Colonic mucosa (tissue), 4 donors: ENCODE measurements around the gene PTGR2. TPM values are rescaled to one million over a fixed set of nuclear protein-coding genes. Genes with fewer than 3 reads are reported as not detected.
"Not testable (repeated sequence)": the region's sequence is repeated elsewhere in the genome, so short reads cannot be mapped to it uniquely, and the experiment has no call there.

ENCODE experiments used
- DNase-seq: peaks from one replicate; pipeline ENCODE4 v3.0.0-alpha.2; 2020
- H3K27ac ChIP-seq: fragments of 200-600 bp; one replicate; pipeline ENCODE4 v1.8.0; 2021
- H3K27me3 ChIP-seq: fragments of 200-600 bp; one replicate; pipeline ENCODE4 v1.8.0; 2021
- H3K36me3 ChIP-seq: fragments of 200-600 bp; one replicate; pipeline ENCODE4 v1.8.0; 2021
- H3K4me1 ChIP-seq: fragments of 200-600 bp; one replicate; pipeline ENCODE4 v1.8.0; 2021; ENCODE audit warnings: mild to moderate bottlenecking
- H3K4me3 ChIP-seq: fragments of 200-600 bp; one replicate; pipeline ENCODE4 v1.8.0; 2021
- H3K9ac ChIP-seq, 2 donors: one replicate each; pipeline ENCODE4 v1.7.0; 2013; ENCODE audit warnings: control low read depth in 2 of 2, low read depth in 2 of 2, low read length in 2 of 2
- H3K9me3 ChIP-seq: fragments of 200-600 bp; one replicate; pipeline ENCODE4 v1.8.0; 2021
- intact Hi-C: fragments of 100-400 bp; cut with DNase I; formaldehyde crosslinking; loops from one replicate; pipeline ENCODE4 v1.14.1; 2022
- total RNA-seq, 2 donors: library from RNA; stranded (reverse); fragmentation: NEBNext Ultra II Directional in 1 of 2; extraction: Animal tissue kit (Norgen Biotek cat#: 25700) in 1 of 2; gene quantifications; one replicate each; pipeline ENCODE4 v1.2.1, GENCODE V29; 2021
- TF ChIP-seq, protein P1 (sequence below): fragments of 200-600 bp; IDR thresholded peaks from one replicate; pipeline ENCODE4 v1.8.0; 2022; ENCODE audit warnings: antibody characterized with exemption, mild to moderate bottlenecking
- donor health status: healthy.
- donor health status: DM: no; HTN: no; CAD: no.
- donor health status: DM: no; HTN: no; CAD: no.

Gene PTGR2
- total RNA-seq, 2 donors from 2014 or later: 8.8 to 20.9 TPM

DNA sequence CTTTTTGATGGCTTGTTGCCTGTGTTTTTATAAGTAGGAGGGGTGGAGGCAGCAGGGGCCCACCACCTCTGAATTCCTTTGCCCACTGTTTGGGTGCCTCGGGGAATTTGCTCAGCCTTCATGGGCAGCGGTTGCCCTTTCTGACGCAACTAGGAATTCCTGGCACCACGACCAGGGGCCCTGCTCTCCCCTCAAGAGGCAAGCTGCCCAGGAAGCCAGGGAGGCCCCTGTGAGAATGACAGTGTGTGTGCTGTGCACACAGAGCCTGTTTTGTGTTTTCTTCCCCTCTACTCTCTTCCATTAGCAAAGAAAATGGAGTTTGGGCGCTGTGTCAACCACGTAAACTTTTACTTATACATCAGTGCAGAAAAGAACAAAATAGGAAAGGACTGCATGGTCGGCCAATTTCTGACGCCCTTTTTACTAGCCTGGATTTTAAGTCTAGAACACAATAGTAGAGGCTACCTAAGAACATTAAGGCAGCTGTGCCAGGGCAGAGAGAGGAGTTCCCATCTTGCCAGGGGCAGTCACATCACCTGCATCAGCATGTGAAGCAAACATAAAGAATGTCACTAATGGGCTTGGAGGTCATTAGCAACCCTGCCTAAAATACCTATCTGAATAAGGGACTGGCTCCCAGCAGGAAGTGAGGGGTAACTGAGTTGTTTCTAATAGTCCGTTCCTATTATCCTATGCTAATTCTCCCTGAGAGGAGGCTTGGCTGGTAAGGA, 17.9 kb upstream of the PTGR2 start:
- Histone ChIP-seq H3K27ac (no peak overlapping the region), H3K9ac (no peak overlapping the region), H3K4me1 (no peaks in the 10 kb centered on the region), H3K36me3 (no peaks in the 10 kb centered on the region), H3K4me3 (no peak overlapping the region), H3K27me3 (no peaks in the 10 kb centered on the region), H3K9me3 (no peaks in the 10 kb centered on the region)
- TF ChIP-seq, protein P1, sequence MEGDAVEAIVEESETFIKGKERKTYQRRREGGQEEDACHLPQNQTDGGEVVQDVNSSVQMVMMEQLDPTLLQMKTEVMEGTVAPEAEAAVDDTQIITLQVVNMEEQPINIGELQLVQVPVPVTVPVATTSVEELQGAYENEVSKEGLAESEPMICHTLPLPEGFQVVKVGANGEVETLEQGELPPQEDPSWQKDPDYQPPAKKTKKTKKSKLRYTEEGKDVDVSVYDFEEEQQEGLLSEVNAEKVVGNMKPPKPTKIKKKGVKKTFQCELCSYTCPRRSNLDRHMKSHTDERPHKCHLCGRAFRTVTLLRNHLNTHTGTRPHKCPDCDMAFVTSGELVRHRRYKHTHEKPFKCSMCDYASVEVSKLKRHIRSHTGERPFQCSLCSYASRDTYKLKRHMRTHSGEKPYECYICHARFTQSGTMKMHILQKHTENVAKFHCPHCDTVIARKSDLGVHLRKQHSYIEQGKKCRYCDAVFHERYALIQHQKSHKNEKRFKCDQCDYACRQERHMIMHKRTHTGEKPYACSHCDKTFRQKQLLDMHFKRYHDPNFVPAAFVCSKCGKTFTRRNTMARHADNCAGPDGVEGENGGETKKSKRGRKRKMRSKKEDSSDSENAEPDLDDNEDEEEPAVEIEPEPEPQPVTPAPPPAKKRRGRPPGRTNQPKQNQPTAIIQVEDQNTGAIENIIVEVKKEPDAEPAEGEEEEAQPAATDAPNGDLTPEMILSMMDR: no peak
- intact Hi-C loops: no loop called here
- no peak for DNase-seq

DNA sequence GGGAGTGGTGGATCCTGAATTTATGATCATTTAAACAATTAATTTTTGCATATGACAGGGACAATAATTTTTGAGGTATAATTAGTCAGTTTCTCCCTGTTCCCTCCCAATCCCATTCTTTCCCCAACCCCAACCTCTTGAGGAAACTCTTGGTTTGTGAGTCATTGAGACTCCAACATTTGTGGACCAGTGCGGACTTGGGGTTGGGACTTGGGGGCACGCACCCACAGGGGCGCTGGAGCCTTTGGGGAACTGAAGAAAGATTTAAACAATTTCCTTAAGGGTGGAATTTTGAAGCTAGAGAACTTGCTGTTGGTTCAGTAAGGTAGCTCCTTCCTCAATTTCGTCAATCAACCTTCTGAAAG, 17.4 kb upstream of the PTGR2 start:
- TF ChIP-seq, protein P1: no peak
- no peak overlapping the region for H3K4me3 ChIP-seq
- H3K4me1 ChIP-seq: no peaks in the 10 kb centered on the region
- H3K27ac ChIP-seq: no peak overlapping the region
- no peak for DNase-seq
- H3K9me3 ChIP-seq: no peaks in the 10 kb centered on the region
- H3K27me3 ChIP-seq: no peaks in the 10 kb centered on the region
- H3K9ac ChIP-seq: no peak overlapping the region
- intact Hi-C loops: no loop called here
- H3K36me3 ChIP-seq: no peaks in the 10 kb centered on the region

DNA sequence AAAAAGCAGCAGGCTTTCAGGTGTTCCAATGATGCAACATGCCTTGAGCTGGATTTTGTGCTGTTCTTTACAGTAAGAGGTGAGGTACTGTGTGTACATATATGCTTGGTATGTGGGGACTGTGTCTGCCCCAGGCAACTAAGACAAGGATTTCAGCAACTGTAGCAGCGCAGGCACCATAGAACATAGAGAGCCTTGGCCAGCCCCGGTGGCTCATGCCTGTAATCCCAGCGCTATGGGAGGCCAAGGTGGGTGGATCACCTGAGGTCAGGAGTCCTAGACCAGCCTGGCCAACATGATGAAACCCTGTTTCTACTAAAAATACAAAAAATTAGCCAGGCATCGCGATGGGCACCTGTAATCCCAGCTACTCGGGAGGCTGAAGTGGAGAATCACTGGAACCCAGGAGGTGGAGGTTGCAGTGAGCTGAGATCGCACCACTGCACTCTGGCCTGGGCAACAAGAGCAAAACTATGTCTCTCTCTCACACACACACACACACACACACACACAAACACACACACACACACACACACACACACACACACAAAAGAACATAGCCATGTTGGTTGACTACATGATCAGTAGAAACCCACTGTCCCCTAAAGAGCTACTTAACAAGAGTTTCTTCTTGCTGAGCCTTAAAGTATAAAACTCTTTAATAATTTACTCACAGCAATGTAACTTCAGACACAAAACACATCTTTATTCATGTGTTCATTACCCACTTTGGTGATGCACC, 13.2 kb upstream of the PTGR2 start:
- not testable (repeated sequence) for H3K27me3 ChIP-seq, H3K4me1 ChIP-seq, DNase-seq

DNA sequence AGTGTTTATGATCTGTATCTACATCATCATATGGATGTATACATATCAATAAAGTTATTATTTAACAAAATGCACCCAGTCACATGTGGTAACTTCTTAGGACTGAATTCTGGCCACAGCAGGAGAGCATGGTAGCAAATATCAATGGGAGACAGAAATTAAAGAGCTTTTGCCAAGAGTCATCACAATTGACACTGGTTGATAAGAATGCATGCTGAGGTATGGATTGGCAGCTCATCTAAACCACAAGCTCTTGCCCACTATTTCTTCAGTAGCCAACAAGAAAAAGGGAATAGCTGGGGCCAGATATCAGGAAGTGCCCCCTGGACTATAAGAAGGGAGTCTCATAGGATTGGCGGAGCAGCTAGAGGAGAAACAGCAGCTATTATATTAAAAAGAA, 9.4 kb upstream of the PTGR2 start:
- Histone ChIP-seq H3K27ac (no peak overlapping the region), H3K36me3 (no peaks in the 10 kb centered on the region), H3K9ac (no peak overlapping the region), H3K9me3 (no peaks in the 10 kb centered on the region), H3K4me3 (no peak overlapping the region), H3K27me3 (no peaks in the 10 kb centered on the region), H3K4me1 (no peaks in the 10 kb centered on the region)
- intact Hi-C loops: no loop called here
- DNase-seq: no peak
- TF ChIP-seq, protein P1: no peak

More for the DNA sequence above, 13.2 kb upstream of the PTGR2 start:
- H3K27ac ChIP-seq, H3K36me3 ChIP-seq, H3K9ac ChIP-seq, H3K9me3 ChIP-seq, intact Hi-C loops, H3K4me3 ChIP-seq: not testable (repeated sequence)

DNA sequence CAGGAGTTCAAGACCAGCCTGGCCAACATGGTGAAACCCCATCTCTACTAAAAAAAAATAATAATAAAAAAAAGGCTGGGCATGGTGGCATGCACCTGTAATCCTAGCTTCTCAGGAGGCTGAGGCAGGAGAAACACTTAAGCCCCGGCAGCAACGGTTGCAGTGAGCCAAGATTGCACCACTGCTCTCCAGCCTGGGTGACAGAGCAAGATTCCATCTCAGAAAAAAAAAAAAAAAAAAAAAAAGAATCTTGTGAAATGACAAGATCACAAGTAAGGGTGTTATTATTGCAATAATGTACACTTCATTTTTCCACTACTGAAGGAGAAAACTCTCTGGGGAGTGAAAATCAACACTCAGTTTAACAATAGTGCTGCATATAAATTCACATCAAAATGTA, 8.8 kb upstream of the PTGR2 start:
- intact Hi-C loops: no loop called here
- no peak overlapping the region for H3K9ac ChIP-seq
- no peak overlapping the region for H3K27ac ChIP-seq
- TF ChIP-seq, protein P1: no peak
- no peaks in the 10 kb centered on the region for H3K9me3 ChIP-seq
- H3K4me1 ChIP-seq: no peaks in the 10 kb centered on the region
- no peak for DNase-seq
- no peak overlapping the region for H3K4me3 ChIP-seq
- H3K36me3 ChIP-seq: no peaks in the 10 kb centered on the region
- H3K27me3 ChIP-seq: no peaks in the 10 kb centered on the region

DNA sequence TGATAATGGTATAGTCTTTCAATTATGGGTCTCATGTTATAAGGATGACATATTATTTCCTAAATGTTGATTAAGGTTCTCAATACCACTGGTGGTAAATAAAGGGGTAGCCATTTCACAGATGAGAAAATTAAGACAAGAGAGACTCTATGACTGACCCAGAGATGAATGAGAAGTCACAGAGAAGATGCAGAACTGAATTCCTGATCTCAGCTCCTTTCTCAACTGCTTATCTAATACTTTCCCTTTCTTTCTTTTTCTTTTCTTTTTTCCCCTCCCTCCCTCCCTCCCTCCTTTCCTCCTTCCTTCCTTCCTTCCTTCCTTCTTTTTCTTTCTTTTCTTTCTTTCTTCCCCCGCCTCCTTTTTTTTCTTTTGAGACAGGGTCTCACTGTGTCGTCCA, 8.3 kb upstream of the PTGR2 start:
- Histone ChIP-seq H3K27ac (no peak overlapping the region), H3K9ac (no peak overlapping the region), H3K36me3 (no peaks in the 10 kb centered on the region), H3K4me1 (no peaks in the 10 kb centered on the region), H3K27me3 (no peaks in the 10 kb centered on the region), H3K9me3 (no peaks in the 10 kb centered on the region), H3K4me3 (no peak overlapping the region)
- intact Hi-C loops: no loop called here
- TF ChIP-seq, protein P1: no peak
- DNase-seq: no peak
